Memory B cell (primary cell): Measurements from ENCODE around the gene LRRC3.
"Not testable (repeated sequence)": the region's sequence is repeated elsewhere in the genome, so short reads cannot be mapped to it uniquely, and the experiment has no call there.

Source experiments
- ATAC-seq: fragments of 150-1000 bp; cut with Tn5 transposase; 2 replicates; pipeline ENCODE4 v1.10.0; 2021; ENCODE audit warnings: low read depth, mild to moderate bottlenecking, moderate library complexity
- DNase-seq, 2 donors: peaks; one replicate each; pipeline ENCODE4 v3.0.0; 2022; ENCODE audit warnings: low spot score in 2 of 2
- H3K27ac Mint-ChIP-seq: one replicate; pipeline ENCODE4 v1.8.0; 2022; ENCODE audit warnings: mild to moderate bottlenecking, moderate library complexity, mixed read lengths
- H3K27me3 Mint-ChIP-seq: one replicate; pipeline ENCODE4 v1.8.0; 2022; ENCODE audit warnings: mixed read lengths
- H3K36me3 Mint-ChIP-seq: one replicate; pipeline ENCODE4 v1.8.0; 2022; ENCODE audit warnings: mild to moderate bottlenecking, mixed read lengths
- H3K4me1 Mint-ChIP-seq: one replicate; pipeline ENCODE4 v1.8.0; 2022; ENCODE audit warnings: mixed read lengths
- H3K4me3 Mint-ChIP-seq: one replicate; pipeline ENCODE4 v1.8.0; 2022; ENCODE audit warnings: mild to moderate bottlenecking, moderate library complexity, mixed read lengths
- H3K9me3 Mint-ChIP-seq: one replicate; pipeline ENCODE4 v1.8.0; 2022; ENCODE audit warnings: mixed read lengths

Gene LRRC3

GRCh38 chr21:44454747-44455523 is at the start of gene LRRC3:
Gene LRRC3 (plus strand): TSS chr21:44455510. CDS start chr21:44456645, 1,135 bp downstream.
- H3K4me1 Mint-ChIP-seq = no peaks in the 10 kb centered on the region
- H3K4me3 Mint-ChIP-seq = peak within 1 kb of the TSS; percentile 79
- H3K36me3 Mint-ChIP-seq = peaks cover 2% of the 10 kb centered on the region
- H3K27me3 Mint-ChIP-seq = peaks cover 14% of the 10 kb centered on the region
- H3K27ac Mint-ChIP-seq = no peak within 1 kb of the TSS
- H3K9me3 Mint-ChIP-seq = peaks cover 8% of the 10 kb centered on the region
- DNase-seq (peak in 1 of 2 donors; percentile 56), ATAC-seq (peak; percentile 77)

- Mint-ChIP-seq H3K4me1 (no peaks in the 10 kb centered on the region), H3K36me3 (peaks cover 8% of the 10 kb centered on the region), H3K9me3 (peaks cover 1% of the 10 kb centered on the region), H3K27me3 (no peaks in the 10 kb centered on the region), H3K4me3 (no peak overlapping the region), H3K27ac (peak overlapping the region; percentile 11)
- DNase-seq (no peak), ATAC-seq (no peak)
These were observed 49.1 kb upstream of the LRRC3 start for GRCh38 chr21:44405948-44406872.

- no peak for ATAC-seq
- H3K4me1 Mint-ChIP-seq = no peaks in the 10 kb centered on the region
- DNase-seq = no peak
- H3K27me3 Mint-ChIP-seq = no peaks in the 10 kb centered on the region
- H3K9me3 Mint-ChIP-seq = peaks cover 1% of the 10 kb centered on the region
- peak overlapping the region; percentile 87 for H3K27ac Mint-ChIP-seq
- H3K4me3 Mint-ChIP-seq = no peak overlapping the region
- H3K36me3 Mint-ChIP-seq = peaks cover 10% of the 10 kb centered on the region
These were observed 48.4 kb upstream of the LRRC3 start for GRCh38 chr21:44406953-44407352.

- Mint-ChIP-seq H3K4me3 (no peak overlapping the region), H3K27me3 (no peaks in the 10 kb centered on the region), H3K4me1 (no peaks in the 10 kb centered on the region), H3K36me3 (peaks cover 10% of the 10 kb centered on the region), H3K27ac (peak overlapping the region; percentile 87), H3K9me3 (peaks cover 1% of the 10 kb centered on the region)
- ATAC-seq (no peak), DNase-seq (no peak)
These were observed 47.8 kb upstream of the LRRC3 start for GRCh38 chr21:44407493-44407892.

GRCh38 chr21:44408226-44408625 is 47.1 kb upstream of the LRRC3 start:
- H3K4me3 Mint-ChIP-seq = no peak overlapping the region
- peaks cover 1% of the 10 kb centered on the region for H3K9me3 Mint-ChIP-seq
- ATAC-seq = no peak
- H3K36me3 Mint-ChIP-seq = peaks cover 10% of the 10 kb centered on the region
- no peaks in the 10 kb centered on the region for H3K27me3 Mint-ChIP-seq
- no peaks in the 10 kb centered on the region for H3K4me1 Mint-ChIP-seq
- DNase-seq = no peak
- H3K27ac Mint-ChIP-seq = peak overlapping the region; percentile 74

- Mint-ChIP-seq H3K4me1 (no peaks in the 10 kb centered on the region), H3K9me3 (no peaks in the 10 kb centered on the region), H3K27ac (no peak overlapping the region), H3K36me3 (peaks cover 7% of the 10 kb centered on the region), H3K4me3 (no peak overlapping the region), H3K27me3 (no peaks in the 10 kb centered on the region)
- no peak for DNase-seq
- no peak for ATAC-seq
These were observed 41.6 kb upstream of the LRRC3 start for GRCh38 chr21:44413566-44414290.

GRCh38 chr21:44414291-44415072 is 40.8 kb upstream of the LRRC3 start:
- DNase-seq (no peak), ATAC-seq (no peak)
- Mint-ChIP-seq H3K36me3 (peaks cover 7% of the 10 kb centered on the region), H3K9me3 (peaks cover 2% of the 10 kb centered on the region), H3K4me1 (peaks cover 2% of the 10 kb centered on the region), H3K4me3 (no peak overlapping the region), H3K27me3 (no peaks in the 10 kb centered on the region), H3K27ac (no peak overlapping the region)

- DNase-seq (no peak), ATAC-seq (no peak)
- peaks cover 6% of the 10 kb centered on the region for H3K4me1 Mint-ChIP-seq
- H3K27me3 Mint-ChIP-seq = no peaks in the 10 kb centered on the region
- H3K9me3 Mint-ChIP-seq = peaks cover 4% of the 10 kb centered on the region
- no peak overlapping the region for H3K4me3 Mint-ChIP-seq
- H3K27ac Mint-ChIP-seq = no peak overlapping the region
- H3K36me3 Mint-ChIP-seq = peaks cover 10% of the 10 kb centered on the region
These were observed 40.0 kb upstream of the LRRC3 start for GRCh38 chr21:44415073-44416025.

- H3K27me3 Mint-ChIP-seq = no peaks in the 10 kb centered on the region
- peaks cover 6% of the 10 kb centered on the region for H3K4me1 Mint-ChIP-seq
- H3K4me3 Mint-ChIP-seq = no peak overlapping the region
- H3K27ac Mint-ChIP-seq = no peak overlapping the region
- H3K9me3 Mint-ChIP-seq = peaks cover 4% of the 10 kb centered on the region
- H3K36me3 Mint-ChIP-seq = peaks cover 10% of the 10 kb centered on the region
- no peak for DNase-seq
- no peak for ATAC-seq
These were observed 39.1 kb upstream of the LRRC3 start for GRCh38 chr21:44416193-44416592.

GRCh38 chr21:44417621-44418107 is 37.6 kb upstream of the LRRC3 start:
- H3K9me3 Mint-ChIP-seq, H3K4me3 Mint-ChIP-seq, H3K27ac Mint-ChIP-seq, ATAC-seq, H3K4me1 Mint-ChIP-seq, H3K27me3 Mint-ChIP-seq, DNase-seq, H3K36me3 Mint-ChIP-seq: not testable (repeated sequence)

- Mint-ChIP-seq H3K4me1 (peaks cover 9% of the 10 kb centered on the region), H3K4me3 (no peak overlapping the region), H3K36me3 (peaks cover 8% of the 10 kb centered on the region), H3K9me3 (peaks cover 4% of the 10 kb centered on the region), H3K27ac (no peak overlapping the region), H3K27me3 (no peaks in the 10 kb centered on the region)
- DNase-seq = no peak
- ATAC-seq = no peak
These were observed 37.0 kb upstream of the LRRC3 start for GRCh38 chr21:44418108-44418875.

GRCh38 chr21:44418876-44419230 is 36.5 kb upstream of the LRRC3 start:
- Mint-ChIP-seq H3K27me3 (no peaks in the 10 kb centered on the region), H3K9me3 (peaks cover 4% of the 10 kb centered on the region), H3K27ac (no peak overlapping the region), H3K4me1 (peaks cover 12% of the 10 kb centered on the region), H3K36me3 (peaks cover 8% of the 10 kb centered on the region), H3K4me3 (no peak overlapping the region)
- ATAC-seq = no peak
- DNase-seq = no peak
